ENCODE results near the gene STAB2. TPM values are rescaled to one million over a fixed set of nuclear protein-coding genes. Genes with fewer than 3 reads are reported as not detected.

Gene STAB2
- total and polyA plus RNA-seq, 2 donors (not counting 1 experiment from before 2014, with no cell fraction given) = not detected

- Mint-ChIP-seq H3K27me3 (peaks cover 10% of the 10 kb centered on the region), H3K4me3 (no peak overlapping the region), H3K27ac (no peak overlapping the region), H3K9me3 (ENCODE audit: insufficient read depth) (no peaks in the 10 kb centered on the region), H3K4me1 (no peaks in the 10 kb centered on the region)
- no peak for DNase-seq
- Histone ChIP-seq H3K9me3 (ENCODE audit: control extremely low read depth in 1 of 3, control insufficient read depth in 2 of 3, insufficient read depth in 1 of 3, low read length in 2 of 3) (no peaks in the 10 kb centered on the region), H2AFZ (ENCODE audit: insufficient read depth, low read depth, low read length, poor library complexity, severe bottlenecking) (no peak overlapping the region), H4K20me1 (ENCODE audit: control insufficient read depth, insufficient read depth, low read length, poor library complexity, severe bottlenecking) (no peaks in the 10 kb centered on the region), H3K9ac (ENCODE audit: low read length) (no peak overlapping the region), H3K4me1 (ENCODE audit: control insufficient read depth in 2 of 2, insufficient read depth in 2 of 2, low read length in 2 of 2) (no peaks in the 10 kb centered on the region), H3K4me2 (replicated peaks; ENCODE audit: low read depth, low read length, poor library complexity, severe bottlenecking) (no peak overlapping the region), H3K79me2 (ENCODE audit: control insufficient read depth, insufficient read depth, low read length) (no peaks in the 10 kb centered on the region), H3K27ac (ENCODE audit: low read length in 2 of 2) (no peak overlapping the region), H3K27me3 (replicated peaks in 1 of 4; ENCODE audit: control extremely low read depth in 1 of 4, control insufficient read depth in 3 of 4, insufficient read depth in 4 of 4, low read length in 3 of 4) (no peaks in the 10 kb centered on the region), H3K36me3 (replicated peaks in 1 of 2; ENCODE audit: control extremely low read depth in 1 of 2, control insufficient read depth in 1 of 2, extremely low read depth in 1 of 2, insufficient read depth in 2 of 2, low read length in 1 of 2) (no peaks in the 10 kb centered on the region), H3K4me3 (ENCODE audit: control extremely low read depth in 1 of 5, extremely low read depth in 1 of 5, insufficient read depth in 1 of 5, low read depth in 2 of 5, low read length in 4 of 5) (no peak overlapping the region)
- TF ChIP-seq CTCF (IDR thresholded peaks at IDR 0.05) = no peak
- TF ChIP-seq EZH2 (IDR thresholded peaks at IDR 0.05; ENCODE audit: borderline replicate concordance, insufficient read depth, low read depth, low read length, poor library complexity, severe bottlenecking) = no peak
- WGBS (ENCODE audit: insufficient coverage) = no CpG with 5 or more reads among the region's 1 CpG
- POLR2A ChIA-PET = no interaction called here
- CTCF ChIA-PET = no interaction called here
- no peak for ATAC-seq (ENCODE audit: low read depth)
- intact Hi-C loops (cut with micrococcal nuclease) = no loop called here
These were observed 84.3 kb downstream of the STAB2 start for GRCh38 chr12:103671367-103671766.

GRCh38 chr12:103672401-103673119 is 85.5 kb downstream of the STAB2 start:
- no peak for DNase-seq
- ATAC-seq (ENCODE audit: low read depth) = no peak

More at GRCh38 chr12:103672401-103673119, 85.5 kb downstream of the STAB2 start:
- no peaks in the 10 kb centered on the region for H3K4me1 ChIP-seq (ENCODE audit: control insufficient read depth in 2 of 2, insufficient read depth in 2 of 2, low read length in 2 of 2)
- 95% methylated on average over 5 of the region's 10 CpGs for WGBS (ENCODE audit: insufficient coverage)
- Mint-ChIP-seq H3K4me1 (no peaks in the 10 kb centered on the region), H3K4me3 (no peak overlapping the region), H3K27ac (no peak overlapping the region), H3K9me3 (ENCODE audit: insufficient read depth) (no peaks in the 10 kb centered on the region), H3K27me3 (peaks cover 9% of the 10 kb centered on the region)
- H2AFZ ChIP-seq (ENCODE audit: insufficient read depth, low read depth, low read length, poor library complexity, severe bottlenecking) = no peak overlapping the region
- POLR2A ChIA-PET = no interaction called here
- no peaks in the 10 kb centered on the region for H3K27me3 ChIP-seq (replicated peaks in 1 of 4; ENCODE audit: control extremely low read depth in 1 of 4, control insufficient read depth in 3 of 4, insufficient read depth in 4 of 4, low read length in 3 of 4)
- H3K27ac ChIP-seq (ENCODE audit: low read length in 2 of 2) = no peak overlapping the region
- H4K20me1 ChIP-seq (ENCODE audit: control insufficient read depth, insufficient read depth, low read length, poor library complexity, severe bottlenecking) = no peaks in the 10 kb centered on the region
- H3K4me2 ChIP-seq (replicated peaks; ENCODE audit: low read depth, low read length, poor library complexity, severe bottlenecking) = no peak overlapping the region
- H3K9ac ChIP-seq (ENCODE audit: low read length) = no peak overlapping the region
- no peak for TF ChIP-seq CTCF (IDR thresholded peaks at IDR 0.05)
- no peak for TF ChIP-seq EZH2 (IDR thresholded peaks at IDR 0.05; ENCODE audit: borderline replicate concordance, insufficient read depth, low read depth, low read length, poor library complexity, severe bottlenecking)
- H3K9me3 ChIP-seq (ENCODE audit: control extremely low read depth in 1 of 3, control insufficient read depth in 2 of 3, insufficient read depth in 1 of 3, low read length in 2 of 3) = no peaks in the 10 kb centered on the region
- CTCF ChIA-PET = no interaction called here
- no peaks in the 10 kb centered on the region for H3K36me3 ChIP-seq (replicated peaks in 1 of 2; ENCODE audit: control extremely low read depth in 1 of 2, control insufficient read depth in 1 of 2, extremely low read depth in 1 of 2, insufficient read depth in 2 of 2, low read length in 1 of 2)
- no peaks in the 10 kb centered on the region for H3K79me2 ChIP-seq (ENCODE audit: control insufficient read depth, insufficient read depth, low read length)
- no peak overlapping the region for H3K4me3 ChIP-seq (ENCODE audit: control extremely low read depth in 1 of 5, extremely low read depth in 1 of 5, insufficient read depth in 1 of 5, low read depth in 2 of 5, low read length in 4 of 5)
- intact Hi-C loops (cut with micrococcal nuclease) = no loop called here
